GM12878 (cell line): ENCODE data around the gene SUSD1. TPM values are rescaled to one million over a fixed set of nuclear protein-coding genes. Genes with fewer than 3 reads are reported as not detected.

ENCODE experiments used
- BACH1 ChIP-seq: fragments of 450-650 bp; IDR thresholded peaks from 2 replicates; pipeline ENCODE4 v1.6.1; 2017; ENCODE audit warnings: mild to moderate bottlenecking, borderline replicate concordance
- BHLHE40 ChIP-seq, 2 experiments: fragments of 450-650 bp in 1 of 2; IDR thresholded peaks; 2 replicates each; pipeline ENCODE4 v1.6.1; 2011 to 2017; ENCODE audit warnings: low read depth in 2 of 2, borderline replicate concordance in 1 of 2, improper control_type of control experiment in 1 of 2, low read length in 1 of 2, mild to moderate bottlenecking in 1 of 2
- EED ChIP-seq: sonication (generic); IDR thresholded peaks from 2 replicates; pipeline ENCODE4 v1.6.1; 2016; ENCODE audit warnings: antibody characterized with exemption, low read depth
- EP300 ChIP-seq, 2 experiments: fragments of 150-350 bp in 1 of 2; IDR thresholded peaks; 2 replicates each; pipeline ENCODE4 v1.6.1; 2011 to 2012; ENCODE audit warnings: low read depth in 2 of 2, low read length in 2 of 2, borderline replicate concordance in 1 of 2, improper control_type of control experiment in 1 of 2, inconsistent platforms in 1 of 2; ENCODE audit not compliant: control insufficient read depth in 1 of 2
- FOXM1 ChIP-seq: IDR thresholded peaks from 2 replicates; pipeline ENCODE4 v1.6.1; 2012; ENCODE audit warnings: low read depth, mild to moderate bottlenecking, inconsistent platforms, low read length, moderate library complexity
- GATAD2B ChIP-seq: fragments of 450-650 bp; conservative IDR thresholded peaks from 2 replicates; pipeline ENCODE4 v1.6.1; 2017; ENCODE audit warnings: low read depth, mild to moderate bottlenecking, moderate library complexity
- IKZF1 ChIP-seq: fragments of 450-650 bp; conservative IDR thresholded peaks from 2 replicates; pipeline ENCODE4 v1.6.1; 2017; ENCODE audit warnings: antibody characterized with exemption, mild to moderate bottlenecking
- IKZF2 ChIP-seq, 2 experiments: fragments of 450-650 bp; IDR thresholded peaks; 2 replicates each; pipeline ENCODE4 v1.6.1; 2017; ENCODE audit warnings: mild to moderate bottlenecking in 2 of 2, moderate library complexity in 2 of 2
- IRF4 ChIP-seq: IDR thresholded peaks from 2 replicates; pipeline ENCODE4 v1.6.1; 2011; ENCODE audit warnings: low read depth, low read length
- MTA2 ChIP-seq: fragments of 450-650 bp; IDR thresholded peaks from 2 replicates; pipeline ENCODE4 v1.6.1; 2016; ENCODE audit warnings: low read depth, mild to moderate bottlenecking, moderate library complexity
- MTA3 ChIP-seq: IDR thresholded peaks from 2 replicates; pipeline ENCODE4 v1.6.1; 2012; ENCODE audit warnings: low read length, inconsistent platforms, borderline replicate concordance
- MYB ChIP-seq: fragments of 150-350 bp; IDR thresholded peaks from 2 replicates; pipeline ENCODE4 v1.6.1; 2014; ENCODE audit warnings: mild to moderate bottlenecking, low read depth, low read length, borderline replicate concordance
- NFXL1 ChIP-seq: fragments of 450-650 bp; IDR thresholded peaks from 2 replicates; pipeline ENCODE4 v1.6.1; 2017; ENCODE audit warnings: antibody characterized with exemption, mild to moderate bottlenecking, borderline replicate concordance
- NR2C2 ChIP-seq: IDR thresholded peaks from 2 replicates; pipeline ENCODE4 v1.6.1; 2011; ENCODE audit warnings: borderline replicate concordance, low read depth; ENCODE audit not compliant: control insufficient read depth, insufficient read length
- NR2F1 ChIP-seq: fragments of 450-650 bp; conservative IDR thresholded peaks from 2 replicates; pipeline ENCODE4 v1.6.1; 2017; ENCODE audit warnings: mild to moderate bottlenecking
- RELB ChIP-seq: fragments of 450-650 bp; IDR thresholded peaks from 2 replicates; pipeline ENCODE4 v1.6.1; 2017; ENCODE audit warnings: low read depth, mild to moderate bottlenecking, moderate library complexity
- SIX5 ChIP-seq: IDR thresholded peaks from 2 replicates; pipeline ENCODE4 v1.6.1; 2011; ENCODE audit warnings: mild to moderate bottlenecking, low read depth, low read length, moderate library complexity; ENCODE audit not compliant: severe bottlenecking
- SKIL ChIP-seq: fragments of 450-650 bp; IDR thresholded peaks from 2 replicates; pipeline ENCODE4 v1.6.1; 2017; ENCODE audit warnings: mild to moderate bottlenecking, low read depth, inconsistent platforms; ENCODE audit not compliant: poor library complexity, severe bottlenecking
- SPI1 ChIP-seq: IDR thresholded peaks from 2 replicates; pipeline ENCODE4 v1.6.1; 2011; ENCODE audit warnings: low read depth, mild to moderate bottlenecking, low read length, moderate library complexity, borderline replicate concordance; ENCODE audit not compliant: insufficient read depth
- ZBTB40 ChIP-seq: fragments of 450-650 bp; IDR thresholded peaks from 2 replicates; pipeline ENCODE4 v1.6.1; 2016; ENCODE audit warnings: mild to moderate bottlenecking, moderate library complexity, borderline replicate concordance
- ZNF384 ChIP-seq: IDR thresholded peaks from 2 replicates; pipeline ENCODE4 v1.6.1; 2012; ENCODE audit warnings: low read depth, mild to moderate bottlenecking, low read length, improper control_type of control experiment, borderline replicate concordance
- polyA plus RNA-seq, 11 experiments: library from polyadenylated mRNA; depleted of rRNA in 4 of 11; unstranded in 6 of 11; stranded (reverse) in 5 of 11; fragments of >200 nt; fragmentation: Nextera tagmentation in 4 of 11; fragmentation: Illumina TruSeq in 1 of 11; extraction: Ambion mirVana in 4 of 11; extraction: Trizol in 1 of 11; gene quantifications; 1 replicate in 1 of 11; 2 replicates in 10 of 11; pipeline versions ENCODE4 v1.2.1 to v1.2.3, GENCODE V29; 2011 to 2016; ENCODE audit warnings: inconsistent platforms in 2 of 11, missing spikeins in 2 of 11, low read depth in 1 of 11
- total RNA-seq, 4 experiments: library from RNA; depleted of rRNA in 3 of 4; stranded (reverse); fragments of >200 nt in 3 of 4; fragmentation: Illumina TruSeq in 1 of 4; extraction: Trizol in 1 of 4; gene quantifications; 2 replicates each; pipeline versions ENCODE4 v1.2.1 to v1.2.3, GENCODE V29; 2013 to 2021

The SUSD1 gene
- total and polyA plus RNA-seq, 10 of the 15 experiments (the other 5 are each of a cell fraction or from before 2014, with no cell fraction given): 6.7 to 20.8 (median 13.2) TPM

- TF ChIP-seq IKZF2 (IDR thresholded peaks at IDR 0.05) (peak; percentile 93 to 94), GATAD2B (0 out of 2 replicates have a peak, but pooled peaks have one; percentile 57), NR2F1 (peak; percentile 74), EP300 (IDR thresholded peaks at IDR 0.05; ENCODE audit: borderline replicate concordance in 1 of 2, control insufficient read depth in 1 of 2, low read depth in 2 of 2, low read length in 2 of 2) (peak in 1 of 2 experiments; percentile 39; a peak in 2 of 4 replicates), NR2C2 (no peak), FOXM1 (peak; percentile 72; the same call in 1 of the 2 replicates), SIX5 (no peak), ZBTB40 (peak; percentile 15; the same call in 1 of the 2 replicates), MTA2 (peak; percentile 64), MYB (no peak), MTA3 (peak; percentile 83; the same call in 1 of the 2 replicates), SPI1 (peak; percentile 91), NFXL1 (no peak), IRF4 (peak; percentile 91), ZNF384 (peak; percentile 68; the same call in 1 of the 2 replicates), BHLHE40 (IDR thresholded peaks at IDR 0.05; ENCODE audit: borderline replicate concordance in 1 of 2, low read depth in 2 of 2, low read length in 1 of 2) (peak; percentile 29 to 39; a peak in 2 of 4 replicates), IKZF1 (peak; percentile 90), RELB (peak; percentile 75), BACH1 (no peak), EED (peak; percentile 94), SKIL (peak; percentile 49)
Observed at GRCh38 chr9:112078432-112078831, 96.7 kb downstream of the SUSD1 start (continued).
